Non-pigmented ciliary epithelial cell (primary cell): ENCODE measurements around the gene CHRNA9.
"Not testable (repeated sequence)": the region's sequence is repeated elsewhere in the genome, so short reads cannot be mapped to it uniquely, and the experiment has no call there.

ENCODE experiments used
- DNase-seq: peaks from one replicate; pipeline ENCODE4 v3.0.0-alpha.2; 2010; ENCODE audit warnings: low read depth

The CHRNA9 gene

GRCh38 chr4:40334591-40335524 is at the start of gene CHRNA9:
TSS of gene CHRNA9 (plus strand) at chr4:40335333. CDS start at chr4:40335468, 135 bp downstream.
- no peak for DNase-seq

- no peak for DNase-seq
These were observed 49.4 kb upstream of the CHRNA9 start for GRCh38 chr4:40285692-40286091.

GRCh38 chr4:40288566-40288965 is 46.6 kb upstream of the CHRNA9 start:
- no peak for DNase-seq

GRCh38 chr4:40289366-40290188 is 45.6 kb upstream of the CHRNA9 start:
- no peak for DNase-seq

GRCh38 chr4:40290611-40291186 is 44.4 kb upstream of the CHRNA9 start:
- not testable (repeated sequence) for DNase-seq

- DNase-seq = no peak
These were observed 42.8 kb upstream of the CHRNA9 start for GRCh38 chr4:40292313-40292759.

GRCh38 chr4:40294339-40294738 is 40.8 kb upstream of the CHRNA9 start:
- DNase-seq = no peak

- DNase-seq = not testable (repeated sequence)
These were observed 40.1 kb upstream of the CHRNA9 start for GRCh38 chr4:40295030-40295429.

GRCh38 chr4:40295572-40295971 is 39.6 kb upstream of the CHRNA9 start:
- no peak for DNase-seq

- no peak for DNase-seq
These were observed 36.0 kb upstream of the CHRNA9 start for GRCh38 chr4:40299126-40299525.

- DNase-seq = no peak
These were observed 35.3 kb upstream of the CHRNA9 start for GRCh38 chr4:40299811-40300292.

- DNase-seq = no peak
These were observed 34.6 kb upstream of the CHRNA9 start for GRCh38 chr4:40300371-40301162.

- DNase-seq = no peak
These were observed 33.5 kb upstream of the CHRNA9 start for GRCh38 chr4:40301603-40302002.

GRCh38 chr4:40303751-40304150 is 31.4 kb upstream of the CHRNA9 start:
- no peak for DNase-seq

GRCh38 chr4:40305328-40306170 is 29.6 kb upstream of the CHRNA9 start:
- no peak for DNase-seq

GRCh38 chr4:40306226-40306625 is 28.9 kb upstream of the CHRNA9 start:
- no peak for DNase-seq

- DNase-seq = no peak
These were observed 28.2 kb upstream of the CHRNA9 start for GRCh38 chr4:40306976-40307375.

GRCh38 chr4:40307627-40308497 is 27.3 kb upstream of the CHRNA9 start:
- DNase-seq = no peak

- DNase-seq = no peak
These were observed 26.5 kb upstream of the CHRNA9 start for GRCh38 chr4:40308528-40309122.
